Panc1 (cell line): ENCODE measurements around the gene TRAPPC13.

Experiments used
- POLR2AphosphoS5 ChIP-seq: IDR thresholded peaks from 2 replicates; pipeline ENCODE4 v1.6.1; 2012; ENCODE audit warnings: mild to moderate bottlenecking, low read depth, low read length, moderate library complexity
- TF ChIP-seq, protein P1 (sequence below): fragments of 450-650 bp; IDR thresholded peaks from 2 replicates; pipeline ENCODE4 v1.5.1; 2017; ENCODE audit warnings: mild to moderate bottlenecking

GRCh38 chr5:65704621-65705239, 79.9 kb downstream of the TRAPPC13 start:
- no peak for TF ChIP-seq POLR2AphosphoS5
- TF ChIP-seq, protein P1, sequence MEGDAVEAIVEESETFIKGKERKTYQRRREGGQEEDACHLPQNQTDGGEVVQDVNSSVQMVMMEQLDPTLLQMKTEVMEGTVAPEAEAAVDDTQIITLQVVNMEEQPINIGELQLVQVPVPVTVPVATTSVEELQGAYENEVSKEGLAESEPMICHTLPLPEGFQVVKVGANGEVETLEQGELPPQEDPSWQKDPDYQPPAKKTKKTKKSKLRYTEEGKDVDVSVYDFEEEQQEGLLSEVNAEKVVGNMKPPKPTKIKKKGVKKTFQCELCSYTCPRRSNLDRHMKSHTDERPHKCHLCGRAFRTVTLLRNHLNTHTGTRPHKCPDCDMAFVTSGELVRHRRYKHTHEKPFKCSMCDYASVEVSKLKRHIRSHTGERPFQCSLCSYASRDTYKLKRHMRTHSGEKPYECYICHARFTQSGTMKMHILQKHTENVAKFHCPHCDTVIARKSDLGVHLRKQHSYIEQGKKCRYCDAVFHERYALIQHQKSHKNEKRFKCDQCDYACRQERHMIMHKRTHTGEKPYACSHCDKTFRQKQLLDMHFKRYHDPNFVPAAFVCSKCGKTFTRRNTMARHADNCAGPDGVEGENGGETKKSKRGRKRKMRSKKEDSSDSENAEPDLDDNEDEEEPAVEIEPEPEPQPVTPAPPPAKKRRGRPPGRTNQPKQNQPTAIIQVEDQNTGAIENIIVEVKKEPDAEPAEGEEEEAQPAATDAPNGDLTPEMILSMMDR: no peak
